ENCODE data around the gene SLC29A2.

SLC29A2 gene

GRCh38 chr11:66346476-66347424 lies 24.8 kb downstream of the SLC29A2 start:
- peak; percentile 80 for DNase-seq

- no peak for DNase-seq
Measured at GRCh38 chr11:66345316-66345649, 26.3 kb downstream of the SLC29A2 start.

- peak; percentile 100 for DNase-seq
Measured at GRCh38 chr11:66344550-66345315, 26.8 kb downstream of the SLC29A2 start, which contains the start of gene BRMS1. Gene BRMS1, minus strand, starts transcription at chr11:66345104. Its CDS starts 2,870 bp downstream, at chr11:66342234.

- DNase-seq = no peak
Measured at GRCh38 chr11:66343176-66343575, 28.4 kb downstream of the SLC29A2 start.

GRCh38 chr11:66341502-66342126 lies 29.9 kb downstream of the SLC29A2 start:
- no peak for DNase-seq

- no peak for DNase-seq
Measured at GRCh38 chr11:66340596-66341501, 30.7 kb downstream of the SLC29A2 start.

GRCh38 chr11:66339686-66340483 lies 31.7 kb downstream of the SLC29A2 start:
- DNase-seq = no peak

- DNase-seq = no peak
Measured at GRCh38 chr11:66339162-66339675, 32.3 kb downstream of the SLC29A2 start.

- no peak for DNase-seq
Measured at GRCh38 chr11:66338276-66339161, 33.0 kb downstream of the SLC29A2 start.

- DNase-seq = no peak
Measured at GRCh38 chr11:66337103-66337899, 34.3 kb downstream of the SLC29A2 start.

GRCh38 chr11:66336234-66337102 lies 35.1 kb downstream of the SLC29A2 start, which contains the start of gene RIN1:
Gene RIN1, minus strand, starts transcription at chr11:66336434. Its CDS starts 32 bp downstream, at chr11:66336402.
- DNase-seq = peak; percentile 92

- DNase-seq = peak; percentile 79
Measured at GRCh38 chr11:66335531-66336233, 35.9 kb downstream of the SLC29A2 start.

GRCh38 chr11:66334605-66335442 lies 36.7 kb downstream of the SLC29A2 start:
- no peak for DNase-seq

GRCh38 chr11:66333896-66334604 lies 37.5 kb downstream of the SLC29A2 start:
- DNase-seq = no peak

- DNase-seq = no peak
Measured at GRCh38 chr11:66333220-66333877, 38.2 kb downstream of the SLC29A2 start.

Measured in DMS53 (cell line).